CD4-positive, alpha-beta T cell (primary cell): ENCODE measurements around the gene IL15. TPM values are rescaled to one million over a fixed set of nuclear protein-coding genes. Genes with fewer than 3 reads are reported as not detected.

Source experiments
- ATAC-seq: fragments of 200-7000 bp; cut with Tn5 transposase; one replicate; pipeline ENCODE4 v1.10.0; 2022; ENCODE audit warnings: mild to moderate bottlenecking; ENCODE audit not compliant: poor library complexity
- CTCF ChIA-PET: fragments of 350-600 bp; sonication (Branson Sonifier 250); formaldehyde crosslinking; loops from one replicate; lab custom pipeline; 2021; ENCODE audit warnings: antibody characterized with exemption, inconsistent platforms; lab: Charles Lee
- POLR2A ChIA-PET: fragments of 350-600 bp; sonication (Branson Sonifier 250); formaldehyde crosslinking; loops from one replicate; lab custom pipeline; 2021; ENCODE audit warnings: antibody characterized with exemption, inconsistent platforms; lab: Charles Lee
- DNase-seq, 14 experiments: peaks; one replicate each; pipeline ENCODE4 v3.0.0-alpha.2; 2013 to 2020; ENCODE audit warnings: mixed read lengths in 2 of 14
- H3K27ac ChIP-seq, 2 donors: one replicate each; pipeline versions ENCODE4 v1.5.1 to v1.7.0; 2013; ENCODE audit warnings: low read length in 2 of 2, low read depth in 1 of 2, mild to moderate bottlenecking in 1 of 2
- H3K27me3 ChIP-seq, 2 experiments: 1 replicate in 1 of 2; 2 replicates in 1 of 2; pipeline versions ENCODE4 v1.6.1 to v1.7.0; 2013; ENCODE audit warnings: low read length in 2 of 2, control low read depth in 1 of 2, mild to moderate bottlenecking in 1 of 2, moderate library complexity in 1 of 2; ENCODE audit not compliant: insufficient read depth in 2 of 2, control insufficient read depth in 1 of 2
- H3K36me3 ChIP-seq: one replicate; pipeline ENCODE4 v1.6.1; 2013; ENCODE audit warnings: low read length, control low read depth; ENCODE audit not compliant: insufficient read depth
- H3K4me1 ChIP-seq: one replicate; pipeline ENCODE4 v1.6.1; 2013; ENCODE audit warnings: low read length, control low read depth; ENCODE audit not compliant: insufficient read depth
- H3K4me3 ChIP-seq: one replicate; pipeline ENCODE4 v1.5.1; 2013; ENCODE audit warnings: mild to moderate bottlenecking, low read length, moderate library complexity
- H3K9me3 ChIP-seq, 2 experiments: 1 replicate in 1 of 2; 2 replicates in 1 of 2; pipeline versions ENCODE4 v1.6.1 to v1.7.0; 2013; ENCODE audit warnings: low read length in 2 of 2, mild to moderate bottlenecking in 2 of 2, control low read depth in 1 of 2, moderate library complexity in 1 of 2; ENCODE audit not compliant: control insufficient read depth in 1 of 2, insufficient read depth in 1 of 2
- H3K27ac Mint-ChIP-seq: one replicate; pipeline ENCODE4 v1.8.0; 2020; ENCODE audit warnings: mixed read lengths
- H3K27me3 Mint-ChIP-seq: one replicate; pipeline ENCODE4 v1.8.0; 2021; ENCODE audit warnings: mixed read lengths
- H3K36me3 Mint-ChIP-seq: one replicate; pipeline ENCODE4 v1.8.0; 2021; ENCODE audit warnings: low read depth, mixed read lengths
- H3K4me1 Mint-ChIP-seq: one replicate; pipeline ENCODE4 v1.8.0; 2021; ENCODE audit warnings: low read depth, mixed read lengths
- H3K4me3 Mint-ChIP-seq: one replicate; pipeline ENCODE4 v1.8.0; 2020; ENCODE audit warnings: mild to moderate bottlenecking, mixed read lengths
- H3K9me3 Mint-ChIP-seq: one replicate; pipeline ENCODE4 v1.8.0; 2020; ENCODE audit warnings: mixed read lengths
- intact Hi-C, 2 experiments: fragments of 100-400 bp; cut with DNase I in 1 of 2; cut with micrococcal nuclease in 1 of 2; formaldehyde crosslinking; loops; one replicate each; pipeline versions ENCODE4 v1.15.1 to v1.9.0; 2023 to 2025; cut with DNase I, micrococcal nuclease
- total RNA-seq, 174 experiments: library from RNA in 2 of 174; stranded (reverse) in 2 of 174; gene quantifications; one replicate each; pipeline ENCODE4 v1.2.3 and lab custom pipeline; 2021 to 2026
- TF ChIP-seq, protein P1 (sequence below): fragments of 200-600 bp; IDR thresholded peaks from one replicate; pipeline ENCODE4 v1.8.0; 2022; ENCODE audit warnings: antibody characterized with exemption, mild to moderate bottlenecking

IL15 gene
- total RNA-seq, 2 experiments from 2014 or later = 0.60 to 1.3 TPM

DNA sequence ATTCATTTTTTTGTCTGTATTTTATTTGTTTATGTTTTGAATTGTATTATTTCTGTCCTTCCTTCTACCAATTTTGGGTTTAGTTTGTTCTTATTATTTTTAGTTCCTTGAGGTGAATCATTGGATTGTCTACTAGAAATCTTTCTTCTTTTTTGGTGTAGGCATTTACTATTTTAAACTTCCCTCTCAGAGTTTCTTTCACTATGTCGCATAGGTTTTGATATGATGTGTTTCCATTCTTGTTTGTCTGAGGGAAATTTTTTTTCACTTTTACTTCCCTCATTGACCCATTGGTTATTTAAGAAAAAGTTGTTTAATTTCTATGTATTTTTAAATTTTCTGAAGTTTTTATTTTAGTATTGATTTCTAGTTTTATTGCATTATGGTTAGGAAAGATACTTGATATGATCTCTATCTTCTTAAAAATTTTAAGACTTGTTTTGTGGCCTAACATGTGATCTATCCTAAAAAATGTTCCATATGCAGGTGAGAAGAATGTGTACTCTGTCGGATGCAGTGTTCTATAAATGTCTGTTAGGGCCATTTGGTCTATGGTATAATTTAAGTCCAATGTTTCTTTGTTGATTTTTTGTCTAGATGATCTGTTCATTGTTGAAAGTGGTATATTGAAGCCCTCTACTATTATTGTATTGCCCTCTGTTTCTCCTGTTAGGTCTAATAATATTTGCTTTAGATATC is 68.8 kb downstream of the IL15 start:
- ChIA-PET CTCF (no interaction called here), POLR2A (no interaction called here)
- no peak for ATAC-seq
- Mint-ChIP-seq H3K9me3 (peaks cover 3% of the 10 kb centered on the region), H3K4me1 (no peaks in the 10 kb centered on the region), H3K27me3 (no peaks in the 10 kb centered on the region), H3K27ac (no peak overlapping the region), H3K36me3 (no peaks in the 10 kb centered on the region), H3K4me3 (no peak overlapping the region)
- peaks cover 9 to 20% of the 10 kb centered on the region in 2 experiments for H3K9me3 ChIP-seq
- no peaks in the 10 kb centered on the region for H3K4me1 ChIP-seq
- no peaks in the 10 kb centered on the region for H3K36me3 ChIP-seq
- no peak overlapping the region for H3K4me3 ChIP-seq
- no peak overlapping the region for H3K27ac ChIP-seq
- no peak for DNase-seq
- intact Hi-C loops = no loop called here
- H3K27me3 ChIP-seq = no peaks in the 10 kb centered on the region
- TF ChIP-seq, protein P1, sequence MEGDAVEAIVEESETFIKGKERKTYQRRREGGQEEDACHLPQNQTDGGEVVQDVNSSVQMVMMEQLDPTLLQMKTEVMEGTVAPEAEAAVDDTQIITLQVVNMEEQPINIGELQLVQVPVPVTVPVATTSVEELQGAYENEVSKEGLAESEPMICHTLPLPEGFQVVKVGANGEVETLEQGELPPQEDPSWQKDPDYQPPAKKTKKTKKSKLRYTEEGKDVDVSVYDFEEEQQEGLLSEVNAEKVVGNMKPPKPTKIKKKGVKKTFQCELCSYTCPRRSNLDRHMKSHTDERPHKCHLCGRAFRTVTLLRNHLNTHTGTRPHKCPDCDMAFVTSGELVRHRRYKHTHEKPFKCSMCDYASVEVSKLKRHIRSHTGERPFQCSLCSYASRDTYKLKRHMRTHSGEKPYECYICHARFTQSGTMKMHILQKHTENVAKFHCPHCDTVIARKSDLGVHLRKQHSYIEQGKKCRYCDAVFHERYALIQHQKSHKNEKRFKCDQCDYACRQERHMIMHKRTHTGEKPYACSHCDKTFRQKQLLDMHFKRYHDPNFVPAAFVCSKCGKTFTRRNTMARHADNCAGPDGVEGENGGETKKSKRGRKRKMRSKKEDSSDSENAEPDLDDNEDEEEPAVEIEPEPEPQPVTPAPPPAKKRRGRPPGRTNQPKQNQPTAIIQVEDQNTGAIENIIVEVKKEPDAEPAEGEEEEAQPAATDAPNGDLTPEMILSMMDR = no peak

DNA sequence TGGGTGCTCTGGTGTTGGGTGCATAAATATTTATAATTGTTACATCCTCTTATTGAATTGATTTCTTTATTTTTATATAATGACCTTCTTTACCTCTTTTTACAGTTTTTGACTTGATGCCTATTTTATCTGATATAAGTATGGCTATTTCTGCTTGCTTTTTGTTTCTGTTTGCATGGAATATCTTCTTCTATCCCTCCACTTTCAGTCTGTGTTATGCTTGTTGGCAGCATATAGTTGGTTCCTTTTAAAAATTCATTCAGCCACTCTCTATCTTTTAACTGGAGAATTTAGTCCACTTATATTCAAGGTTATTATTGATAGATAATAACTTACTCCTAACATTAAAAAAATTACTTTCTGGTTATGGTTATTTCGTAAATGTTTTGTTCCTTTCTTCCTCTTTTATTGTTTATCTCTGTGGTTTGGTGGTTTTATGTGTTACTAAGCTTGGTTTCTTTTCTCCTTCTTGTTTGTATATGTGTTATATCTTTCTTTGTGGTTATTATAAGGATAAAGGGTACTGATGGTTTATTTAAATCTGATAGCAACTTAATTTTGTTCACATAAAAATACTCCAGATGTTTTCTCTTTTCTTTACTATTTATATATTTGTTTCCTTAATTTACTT is 69.5 kb downstream of the IL15 start:
- H3K27ac Mint-ChIP-seq = no peak overlapping the region
- H3K4me3 ChIP-seq = no peak overlapping the region
- no peaks in the 10 kb centered on the region for H3K27me3 ChIP-seq
- intact Hi-C loops = no loop called here
- no peaks in the 10 kb centered on the region for H3K36me3 ChIP-seq
- no peak overlapping the region for H3K4me3 Mint-ChIP-seq
- ATAC-seq (no peak), DNase-seq (peak in 1 of 14 experiments; percentile 37)
- POLR2A ChIA-PET = no interaction called here
- H3K4me1 Mint-ChIP-seq = no peaks in the 10 kb centered on the region
- no peak overlapping the region for H3K27ac ChIP-seq
- no peaks in the 10 kb centered on the region for H3K27me3 Mint-ChIP-seq
- peaks cover 3% of the 10 kb centered on the region for H3K9me3 Mint-ChIP-seq
- H3K4me1 ChIP-seq = no peaks in the 10 kb centered on the region
- H3K36me3 Mint-ChIP-seq = no peaks in the 10 kb centered on the region
- TF ChIP-seq, protein P1 = no peak
- H3K9me3 ChIP-seq = peaks cover 9 to 20% of the 10 kb centered on the region in 2 experiments
- CTCF ChIA-PET = no interaction called here

DNA sequence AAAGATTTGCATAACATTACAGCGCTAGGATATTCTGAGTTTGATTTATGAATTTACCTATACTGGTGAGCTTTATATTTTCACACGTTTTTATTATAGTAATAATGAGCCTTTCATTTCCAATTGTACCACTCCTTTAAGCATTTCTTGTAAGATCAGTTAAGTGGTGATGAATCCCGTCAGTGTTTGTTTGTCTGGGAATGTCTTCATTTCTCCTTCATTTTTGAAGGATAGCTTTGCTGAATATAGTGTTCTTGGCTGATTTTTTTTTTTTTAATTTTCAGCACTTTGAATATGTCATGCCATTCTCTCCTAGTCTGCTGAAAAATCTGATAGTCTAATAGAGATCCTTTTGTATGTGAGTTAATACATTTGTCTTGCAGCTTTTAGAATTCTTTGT is 70.1 kb downstream of the IL15 start:
- H3K36me3 Mint-ChIP-seq = no peaks in the 10 kb centered on the region
- peaks cover 9 to 20% of the 10 kb centered on the region in 2 experiments for H3K9me3 ChIP-seq
- H3K27me3 ChIP-seq = no peaks in the 10 kb centered on the region
- CTCF ChIA-PET = no interaction called here
- no peak overlapping the region for H3K4me3 Mint-ChIP-seq
- no peak overlapping the region for H3K27ac Mint-ChIP-seq
- no peak for DNase-seq
- no peaks in the 10 kb centered on the region for H3K36me3 ChIP-seq
- no peak overlapping the region for H3K4me3 ChIP-seq
- no peaks in the 10 kb centered on the region for H3K4me1 ChIP-seq
- H3K27ac ChIP-seq = no peak overlapping the region
- H3K27me3 Mint-ChIP-seq = no peaks in the 10 kb centered on the region
- TF ChIP-seq, protein P1 = no peak
- no peaks in the 10 kb centered on the region for H3K4me1 Mint-ChIP-seq
- intact Hi-C loops = no loop called here
- ATAC-seq = no peak
- peaks cover 3% of the 10 kb centered on the region for H3K9me3 Mint-ChIP-seq
- POLR2A ChIA-PET = no interaction called here
